Rectal smooth muscle tissue (tissue), 1 donor: ENCODE data around the gene SOX10.

Experiments used
- H3K27ac ChIP-seq: one replicate; pipeline ENCODE4 v1.7.0; 2013; ENCODE audit warnings: low read depth, low read length, inconsistent platforms
- H3K27me3 ChIP-seq: one replicate; pipeline ENCODE4 v1.7.0; 2013; ENCODE audit warnings: low read length; ENCODE audit not compliant: control insufficient read depth, insufficient read depth
- H3K36me3 ChIP-seq: one replicate; pipeline ENCODE4 v1.7.0; 2013; ENCODE audit warnings: low read length; ENCODE audit not compliant: control insufficient read depth, insufficient read depth
- H3K4me1 ChIP-seq: one replicate; pipeline ENCODE4 v1.7.0; 2013; ENCODE audit warnings: low read length; ENCODE audit not compliant: control insufficient read depth, insufficient read depth
- H3K4me3 ChIP-seq: one replicate; pipeline ENCODE4 v1.7.0; 2013; ENCODE audit warnings: low read length
- H3K9ac ChIP-seq: one replicate; pipeline ENCODE4 v1.7.0; 2013; ENCODE audit warnings: low read length

Gene SOX10

GRCh38 chr22:38025514-38025913 is 41.2 kb upstream of the SOX10 start:
- Histone ChIP-seq H3K4me3 (no peak overlapping the region), H3K9ac (no peak overlapping the region), H3K27ac (no peak overlapping the region), H3K4me1 (no peaks in the 10 kb centered on the region), H3K27me3 (no peaks in the 10 kb centered on the region), H3K36me3 (no peaks in the 10 kb centered on the region)

GRCh38 chr22:38023045-38023444 is 38.7 kb upstream of the SOX10 start:
- no peaks in the 10 kb centered on the region for H3K36me3 ChIP-seq
- H3K9ac ChIP-seq: no peak overlapping the region
- H3K4me3 ChIP-seq: no peak overlapping the region
- H3K27me3 ChIP-seq: no peaks in the 10 kb centered on the region
- no peaks in the 10 kb centered on the region for H3K4me1 ChIP-seq
- no peak overlapping the region for H3K27ac ChIP-seq

GRCh38 chr22:38021206-38021605 is 36.9 kb upstream of the SOX10 start:
- peaks cover 10% of the 10 kb centered on the region for H3K4me1 ChIP-seq
- no peak overlapping the region for H3K9ac ChIP-seq
- no peak overlapping the region for H3K27ac ChIP-seq
- H3K27me3 ChIP-seq: no peaks in the 10 kb centered on the region
- no peak overlapping the region for H3K4me3 ChIP-seq
- no peaks in the 10 kb centered on the region for H3K36me3 ChIP-seq

- H3K4me3 ChIP-seq: no peak overlapping the region
- peaks cover 15% of the 10 kb centered on the region for H3K4me1 ChIP-seq
- H3K36me3 ChIP-seq: no peaks in the 10 kb centered on the region
- H3K27me3 ChIP-seq: no peaks in the 10 kb centered on the region
- no peak overlapping the region for H3K9ac ChIP-seq
- H3K27ac ChIP-seq: no peak overlapping the region
Measured at GRCh38 chr22:38018938-38019827, 34.8 kb upstream of the SOX10 start.

- H3K9ac ChIP-seq: no peak overlapping the region
Measured at GRCh38 chr22:38017939-38018885, 33.9 kb upstream of the SOX10 start.

GRCh38 chr22:38017272-38017920 is 33.0 kb upstream of the SOX10 start:
- Histone ChIP-seq H3K36me3 (no peaks in the 10 kb centered on the region), H3K9ac (no peak overlapping the region), H3K4me1 (peaks cover 15% of the 10 kb centered on the region), H3K27ac (peak overlapping the region; percentile 81), H3K4me3 (no peak overlapping the region), H3K27me3 (no peaks in the 10 kb centered on the region)

More at GRCh38 chr22:38017939-38018885, 33.9 kb upstream of the SOX10 start:
- no peaks in the 10 kb centered on the region for H3K27me3 ChIP-seq
- no peaks in the 10 kb centered on the region for H3K36me3 ChIP-seq
- no peak overlapping the region for H3K4me3 ChIP-seq
- peak overlapping the region; percentile 81 for H3K27ac ChIP-seq
- H3K4me1 ChIP-seq: peaks cover 15% of the 10 kb centered on the region

- H3K4me3 ChIP-seq: no peak overlapping the region
- no peak overlapping the region for H3K9ac ChIP-seq
- H3K4me1 ChIP-seq: peaks cover 15% of the 10 kb centered on the region
- no peaks in the 10 kb centered on the region for H3K27me3 ChIP-seq
- H3K27ac ChIP-seq: peak overlapping the region; percentile 81
- no peaks in the 10 kb centered on the region for H3K36me3 ChIP-seq
Measured at GRCh38 chr22:38016182-38017151, 32.1 kb upstream of the SOX10 start.

GRCh38 chr22:38014083-38014482 is 29.7 kb upstream of the SOX10 start:
- H3K27ac ChIP-seq: no peak overlapping the region
- peaks cover 15% of the 10 kb centered on the region for H3K4me1 ChIP-seq
- no peak overlapping the region for H3K4me3 ChIP-seq
- H3K9ac ChIP-seq: no peak overlapping the region
- H3K36me3 ChIP-seq: no peaks in the 10 kb centered on the region
- no peaks in the 10 kb centered on the region for H3K27me3 ChIP-seq

- no peaks in the 10 kb centered on the region for H3K27me3 ChIP-seq
- H3K4me3 ChIP-seq: no peak overlapping the region
- H3K27ac ChIP-seq: no peak overlapping the region
- H3K4me1 ChIP-seq: peaks cover 13% of the 10 kb centered on the region
- H3K36me3 ChIP-seq: no peaks in the 10 kb centered on the region
- no peak overlapping the region for H3K9ac ChIP-seq
Measured at GRCh38 chr22:38012604-38013072, 28.3 kb upstream of the SOX10 start.

- H3K27ac ChIP-seq: no peak overlapping the region
- no peaks in the 10 kb centered on the region for H3K27me3 ChIP-seq
- H3K4me3 ChIP-seq: no peak overlapping the region
- no peaks in the 10 kb centered on the region for H3K36me3 ChIP-seq
- H3K4me1 ChIP-seq: no peaks in the 10 kb centered on the region
- no peak overlapping the region for H3K9ac ChIP-seq
Measured at GRCh38 chr22:38009000-38009806, 24.8 kb upstream of the SOX10 start.
